Amniotic epithelial cell (primary cell): ENCODE measurements around the gene ZNF462.

Source experiments
- DNase-seq: peaks from one replicate; pipeline ENCODE4 v3.0.0-alpha.2; 2010; ENCODE audit warnings: low read depth

ZNF462 gene

GRCh38 chr9:107060062-107060461, 197.1 kb downstream of the ZNF462 start:
- no peak for DNase-seq
